Measurements from ENCODE around the gene SLC25A52. TPM values are rescaled to one million over a fixed set of nuclear protein-coding genes. Genes with fewer than 3 reads are reported as not detected.
"Not testable (repeated sequence)": the region's sequence is repeated elsewhere in the genome, so short reads cannot be mapped to it uniquely, and the experiment has no call there.

The SLC25A52 gene
- total RNA-seq, 1 donor from 2014 or later = not detected

- peaks cover 4% of the 10 kb centered on the region for H3K9me3 Mint-ChIP-seq
- H3K36me3 Mint-ChIP-seq = no peaks in the 10 kb centered on the region
- no peak overlapping the region for H3K27ac Mint-ChIP-seq
- no peak overlapping the region for H3K4me3 Mint-ChIP-seq
- H3K4me1 Mint-ChIP-seq (ENCODE audit: unreplicated experiment) = no peaks in the 10 kb centered on the region
- H3K27me3 Mint-ChIP-seq = no peaks in the 10 kb centered on the region
- TF ChIP-seq CTCF (conservative IDR thresholded peaks at IDR 0.05) = no peak
- DNase-seq (ENCODE audit: extremely low spot score, unreplicated experiment) = no peak
Observed at GRCh38 chr18:31746396-31746795, 14.3 kb downstream of the SLC25A52 start.

- Mint-ChIP-seq H3K27me3 (no peaks in the 10 kb centered on the region), H3K4me1 (ENCODE audit: unreplicated experiment) (no peaks in the 10 kb centered on the region), H3K27ac (no peak overlapping the region), H3K36me3 (no peaks in the 10 kb centered on the region), H3K4me3 (no peak overlapping the region), H3K9me3 (peaks cover 4% of the 10 kb centered on the region)
- TF ChIP-seq CTCF (conservative IDR thresholded peaks at IDR 0.05) = no peak
- DNase-seq (ENCODE audit: extremely low spot score, unreplicated experiment) = no peak
Observed at GRCh38 chr18:31744321-31745067, 16.2 kb downstream of the SLC25A52 start.

- H3K36me3 Mint-ChIP-seq; H3K4me3 Mint-ChIP-seq; H3K4me1 Mint-ChIP-seq (ENCODE audit: unreplicated experiment); H3K27ac Mint-ChIP-seq; H3K27me3 Mint-ChIP-seq; H3K9me3 Mint-ChIP-seq; DNase-seq (ENCODE audit: extremely low spot score, unreplicated experiment): not testable (repeated sequence)
Observed at GRCh38 chr18:31743600-31743999, 17.1 kb downstream of the SLC25A52 start.

GRCh38 chr18:31741097-31741735 is 19.5 kb downstream of the SLC25A52 start:
- DNase-seq (ENCODE audit: extremely low spot score, unreplicated experiment) = no peak
- Mint-ChIP-seq H3K27ac (no peak overlapping the region), H3K4me1 (ENCODE audit: unreplicated experiment) (no peaks in the 10 kb centered on the region), H3K9me3 (peaks cover 9% of the 10 kb centered on the region), H3K27me3 (no peaks in the 10 kb centered on the region), H3K4me3 (no peak overlapping the region), H3K36me3 (no peaks in the 10 kb centered on the region)
- peak; percentile 90 for TF ChIP-seq CTCF (conservative IDR thresholded peaks at IDR 0.05)

- no peak for DNase-seq (ENCODE audit: extremely low spot score, unreplicated experiment)
- Mint-ChIP-seq H3K27me3 (no peaks in the 10 kb centered on the region), H3K9me3 (peaks cover 9% of the 10 kb centered on the region), H3K36me3 (no peaks in the 10 kb centered on the region), H3K4me1 (ENCODE audit: unreplicated experiment) (no peaks in the 10 kb centered on the region), H3K4me3 (no peak overlapping the region), H3K27ac (no peak overlapping the region)
- TF ChIP-seq CTCF (conservative IDR thresholded peaks at IDR 0.05) = no peak
Observed at GRCh38 chr18:31740180-31740579, 20.5 kb downstream of the SLC25A52 start.

- Mint-ChIP-seq H3K27me3 (no peaks in the 10 kb centered on the region), H3K9me3 (peaks cover 9% of the 10 kb centered on the region), H3K4me1 (ENCODE audit: unreplicated experiment) (no peaks in the 10 kb centered on the region), H3K4me3 (no peak overlapping the region), H3K36me3 (no peaks in the 10 kb centered on the region), H3K27ac (no peak overlapping the region)
- no peak for DNase-seq (ENCODE audit: extremely low spot score, unreplicated experiment)
- TF ChIP-seq CTCF (conservative IDR thresholded peaks at IDR 0.05) = no peak
Observed at GRCh38 chr18:31739651-31740050, 21.0 kb downstream of the SLC25A52 start.
